WTC11 (cell line): ENCODE data around the gene PAQR8. TPM values are rescaled to one million over a fixed set of nuclear protein-coding genes. Genes with fewer than 3 reads are reported as not detected.

ENCODE experiments used
- ATAC-seq: fragments of 200-7000 bp; cut with Tn5 transposase; 2 replicates; pipeline ENCODE4 v1.10.0; 2021; ENCODE audit warnings: mild to moderate bottlenecking, moderate library complexity
- CTCF ChIA-PET: fragments of 300-600 bp; sonication (Branson Sonifier 250); formaldehyde crosslinking; loops from one replicate; lab custom pipeline; 2021; ENCODE audit warnings: antibody characterized with exemption; lab: Charles Lee
- POLR2A ChIA-PET: fragments of 350-600 bp; sonication (Branson Sonifier 250); formaldehyde crosslinking; loops from one replicate; lab custom pipeline; 2021; ENCODE audit warnings: antibody characterized with exemption; lab: Charles Lee
- DNase-seq: peaks from one replicate; pipeline ENCODE4 v3.0.0; 2021; ENCODE audit warnings: low spot score
- H3K27ac Mint-ChIP-seq: 2 replicates; pipeline ENCODE4 v1.8.0; 2021; ENCODE audit warnings: mixed read lengths
- H3K27me3 Mint-ChIP-seq: 2 replicates; pipeline ENCODE4 v1.8.0; 2021; ENCODE audit warnings: low read depth, mild to moderate bottlenecking, moderate library complexity, mixed read lengths
- H3K36me3 Mint-ChIP-seq: 2 replicates; pipeline ENCODE4 v1.8.0; 2021; ENCODE audit warnings: mixed read lengths
- H3K4me1 Mint-ChIP-seq: 2 replicates; pipeline ENCODE4 v1.8.0; 2022; ENCODE audit warnings: mixed read lengths
- H3K4me3 Mint-ChIP-seq: 2 replicates; pipeline ENCODE4 v1.8.0; 2021; ENCODE audit warnings: mild to moderate bottlenecking, moderate library complexity, mixed read lengths
- H3K9me3 Mint-ChIP-seq: 2 replicates; pipeline ENCODE4 v1.8.0; 2021; ENCODE audit warnings: mixed read lengths
- AR ChIP-seq: fragments of 250-450 bp; sonication (Bioruptor Pico); IDR thresholded peaks from 2 replicates; pipeline ENCODE4 v1.9.0; 2021; ENCODE audit warnings: mild to moderate bottlenecking
- ATF6 ChIP-seq: sonication (generic); formaldehyde crosslinking; IDR thresholded peaks from 2 replicates; pipeline ENCODE4 v1.8.1; 2023; ENCODE audit warnings: mild to moderate bottlenecking, missing genetic modification reagents
- E2F1 ChIP-seq: sonication (generic); formaldehyde crosslinking; IDR thresholded peaks from 2 replicates; pipeline ENCODE4 v1.8.0; 2022; ENCODE audit warnings: mild to moderate bottlenecking, missing genetic modification reagents
- ELF4 ChIP-seq: sonication (generic); formaldehyde crosslinking; IDR thresholded peaks from 2 replicates; pipeline ENCODE4 v1.8.1; 2022; ENCODE audit warnings: low read depth, mild to moderate bottlenecking, moderate library complexity, missing genetic modification reagents
- ESRRA ChIP-seq: sonication (generic); formaldehyde crosslinking; IDR thresholded peaks from 2 replicates; pipeline ENCODE4 v1.8.1; 2022; ENCODE audit warnings: mild to moderate bottlenecking, missing genetic modification reagents, borderline replicate concordance
- HMGXB4 ChIP-seq: sonication (generic); formaldehyde crosslinking; IDR thresholded peaks from 2 replicates; pipeline ENCODE4 v1.8.1; 2023; ENCODE audit warnings: mild to moderate bottlenecking, moderate library complexity, missing genetic modification reagents
- IRF2 ChIP-seq: sonication (generic); formaldehyde crosslinking; IDR thresholded peaks from 2 replicates; pipeline ENCODE4 v1.8.0; 2022; ENCODE audit warnings: low read depth, missing genetic modification reagents, borderline replicate concordance
- KAT7 ChIP-seq: sonication (generic); formaldehyde crosslinking; IDR thresholded peaks from 2 replicates; pipeline ENCODE4 v1.8.1; 2023; ENCODE audit warnings: missing genetic modification reagents, mild to moderate bottlenecking, borderline replicate concordance
- MYBL2 ChIP-seq: sonication (generic); formaldehyde crosslinking; IDR thresholded peaks from 2 replicates; pipeline ENCODE4 v1.8.1; 2023; ENCODE audit warnings: mild to moderate bottlenecking, moderate library complexity, missing genetic modification reagents
- OVOL2 ChIP-seq: fragments of 250-450 bp; sonication (Bioruptor Pico); IDR thresholded peaks from 2 replicates; pipeline ENCODE4 v1.9.0; 2021; ENCODE audit warnings: mild to moderate bottlenecking, borderline replicate concordance
- PREB ChIP-seq: sonication (generic); formaldehyde crosslinking; IDR thresholded peaks from 2 replicates; pipeline ENCODE4 v1.8.1; 2022; ENCODE audit warnings: mild to moderate bottlenecking, missing genetic modification reagents, moderate library complexity, borderline replicate concordance
- PRRX2 ChIP-seq: fragments of 250-450 bp; sonication (Bioruptor Pico); IDR thresholded peaks from 2 replicates; pipeline ENCODE4 v1.8.0; 2021; ENCODE audit warnings: mild to moderate bottlenecking
- RELA ChIP-seq: sonication (generic); formaldehyde crosslinking; IDR thresholded peaks from 2 replicates; pipeline ENCODE4 v1.8.1; 2022; ENCODE audit warnings: missing genetic modification reagents, mild to moderate bottlenecking, borderline replicate concordance
- SMAD3 ChIP-seq: sonication (generic); formaldehyde crosslinking; IDR thresholded peaks from 2 replicates; pipeline ENCODE4 v1.8.0; 2022; ENCODE audit warnings: missing genetic modification reagents, mild to moderate bottlenecking, borderline replicate concordance
- USF1 ChIP-seq: sonication (generic); formaldehyde crosslinking; IDR thresholded peaks from 2 replicates; pipeline ENCODE4 v1.8.0; 2022; ENCODE audit warnings: mild to moderate bottlenecking, missing genetic modification reagents
- USF2 ChIP-seq: sonication (generic); formaldehyde crosslinking; IDR thresholded peaks from 2 replicates; pipeline ENCODE4 v1.8.1; 2023; ENCODE audit warnings: mild to moderate bottlenecking, missing genetic modification reagents, moderate library complexity
- ZNF138 ChIP-seq: sonication (generic); formaldehyde crosslinking; conservative IDR thresholded peaks from 2 replicates; pipeline ENCODE4 v1.8.1; 2022; ENCODE audit warnings: mild to moderate bottlenecking, moderate library complexity, missing genetic modification reagents
- ZNF396 ChIP-seq: fragments of 250-450 bp; sonication (Bioruptor Pico); IDR thresholded peaks from 2 replicates; pipeline ENCODE4 v1.8.0; 2021; ENCODE audit warnings: mild to moderate bottlenecking, moderate library complexity, borderline replicate concordance
- ZNF532 ChIP-seq: fragments of 250-450 bp; sonication (Bioruptor Pico); IDR thresholded peaks from 2 replicates; pipeline ENCODE4 v1.9.0; 2021; ENCODE audit warnings: mild to moderate bottlenecking, borderline replicate concordance
- total RNA-seq: library from RNA; stranded (reverse); gene quantifications from 3 replicates; pipeline ENCODE4 v1.2.3, GENCODE V29; 2021

PAQR8 gene
- total RNA-seq, 1 experiment from 2014 or later = 11.1 TPM

- CTCF ChIA-PET = interaction anchor here (1.0 to 1.1 kb wide), 2 partner anchors 100 to 260 kb away, joined by 3 read pairs; no protein-coding TSS in a partner anchor
- Mint-ChIP-seq H3K27me3 (no peaks in the 10 kb centered on the region), H3K27ac (no peak overlapping the region), H3K4me3 (no peak overlapping the region), H3K4me1 (peaks cover 19% of the 10 kb centered on the region), H3K36me3 (peaks cover 6% of the 10 kb centered on the region; the same call in 1 of the 2 replicates), H3K9me3 (no peaks in the 10 kb centered on the region)
- POLR2A ChIA-PET = interaction anchor here (0.6 kb wide), 1 partner anchor 25 kb away, joined by 4 read pairs; no protein-coding TSS in a partner anchor
- DNase-seq (no peak), ATAC-seq (no peak)
- TF ChIP-seq E2F1 (CRISPR knock-in tag) = no peak
- no peak for TF ChIP-seq RELA (CRISPR knock-in tag)
Measured at GRCh38 chr6:52403086-52403485, 41.1 kb downstream of the PAQR8 start.

GRCh38 chr6:52403627-52404026, 41.7 kb downstream of the PAQR8 start:
- no peaks in the 10 kb centered on the region for H3K9me3 Mint-ChIP-seq
- H3K4me3 Mint-ChIP-seq = no peak overlapping the region
- ChIA-PET POLR2A (no interaction called here), CTCF (no interaction called here)
- DNase-seq = no peak
- H3K27me3 Mint-ChIP-seq = no peaks in the 10 kb centered on the region
- no peak for ATAC-seq
- no peak overlapping the region for H3K27ac Mint-ChIP-seq
- peaks cover 6% of the 10 kb centered on the region; the same call in 1 of the 2 replicates for H3K36me3 Mint-ChIP-seq
- H3K4me1 Mint-ChIP-seq = peaks cover 19% of the 10 kb centered on the region
- no peak for TF ChIP-seq ZNF396 (CRISPR knock-in tag)
- no peak for TF ChIP-seq ZNF532
- no peak for TF ChIP-seq USF2 (CRISPR knock-in tag)
- no peak for TF ChIP-seq MYBL2 (CRISPR knock-in tag)
- TF ChIP-seq KAT7 (CRISPR knock-in tag) = no peak
- no peak for TF ChIP-seq HMGXB4 (CRISPR knock-in tag)
- no peak for TF ChIP-seq RELA (CRISPR knock-in tag)
- no peak for TF ChIP-seq SMAD3 (CRISPR knock-in tag)
- TF ChIP-seq PRRX2 = no peak
- TF ChIP-seq PREB (CRISPR knock-in tag) = no peak
- TF ChIP-seq AR (CRISPR knock-in tag) = no peak
- TF ChIP-seq ZNF138 (CRISPR knock-in tag) = no peak
- no peak for TF ChIP-seq ELF4 (CRISPR knock-in tag)
- TF ChIP-seq USF1 = no peak
- no peak for TF ChIP-seq ATF6 (CRISPR knock-in tag)
- no peak for TF ChIP-seq OVOL2 (CRISPR knock-in tag)
- no peak for TF ChIP-seq IRF2 (CRISPR knock-in tag)
- TF ChIP-seq ESRRA (CRISPR knock-in tag) = no peak
